K562 (cell line): ENCODE results near the gene PIK3AP1. TPM values are rescaled to one million over a fixed set of nuclear protein-coding genes. Genes with fewer than 3 reads are reported as not detected.
A peak's percentile ranks its signal among the peaks of the same experiment; 100 is the strongest.

Experiments used
- ATAC-seq: fragments of 200-7000 bp; cut with Tn5 transposase; 3 replicates; pipeline ENCODE4 v1.9.1; 2020; ENCODE audit warnings: moderate library complexity
- BruUV-seq: library from RNA; stranded (reverse); fragments of 400-500 nt; replicated peaks from 2 replicates; lab custom pipeline; 2021; lab: Mats Ljungman, UMichigan
- CTCF ChIA-PET: fragments of 300-600 bp; formaldehyde crosslinking; extraction: SDS; loops from one replicate; lab custom pipeline; 2021; ENCODE audit warnings: low intra/inter-chr PET ratio; lab: Yijun Ruan, JAX
- POLR2A ChIA-PET: fragments of 300-600, 350-650 bp; sonication (Branson Sonifier 250); formaldehyde crosslinking; extraction: SDS; loops from one replicate; lab custom pipeline; 2021; ENCODE audit warnings: antibody characterized with exemption, inconsistent platforms; lab: Yijun Ruan, JAX
- DNase-seq, 4 experiments: peaks; one replicate each; pipeline versions ENCODE4 v3.0.0 to v3.0.0-alpha.2; 2011 to 2018; ENCODE audit warnings: low spot score in 3 of 4, mixed read lengths in 3 of 4; ENCODE audit errors: extremely low read depth in 1 of 4
- FAIRE-seq: peaks from 2 replicates; lab custom pipeline; 2011; peaks lifted over from hg19 to GRCh38; lab: Jason Lieb, UNC
- H2AFZ ChIP-seq: 2 replicates; pipeline ENCODE4 v1.6.0; 2011; ENCODE audit warnings: low read depth, low read length, control low read depth, inconsistent platforms
- H3K27ac ChIP-seq: fragments of 200-600 bp; 3 replicates; pipeline ENCODE4 v1.8.0; 2011; ENCODE audit warnings: low read depth, mild to moderate bottlenecking, control low read depth, inconsistent platforms, low read length, moderate library complexity, mixed read lengths; ENCODE audit errors: extremely low read depth
- H3K27me3 ChIP-seq, 2 experiments: fragments of 300-600 bp in 1 of 2; 2 replicates in 1 of 2; 3 replicates in 1 of 2; pipeline versions ENCODE4 v1.6.0 to v1.8.0; 2011; ENCODE audit warnings: inconsistent platforms in 2 of 2, low read length in 2 of 2, mild to moderate bottlenecking in 1 of 2, mixed read lengths in 1 of 2, moderate library complexity in 1 of 2; ENCODE audit not compliant: control insufficient read depth in 2 of 2, insufficient read depth in 2 of 2
- H3K36me3 ChIP-seq: fragments of 300-600 bp; 3 replicates; pipeline ENCODE4 v1.8.0; 2011; ENCODE audit warnings: mild to moderate bottlenecking, low read length, inconsistent platforms; ENCODE audit not compliant: control insufficient read depth, insufficient read depth
- H3K4me1 ChIP-seq, 2 experiments: fragments of 200-600 bp in 1 of 2; replicated peaks in 1 of 2; 2 replicates in 1 of 2; 3 replicates in 1 of 2; pipeline versions ENCODE4 v1.5.1 to v1.8.0; 2011; ENCODE audit warnings: inconsistent platforms in 2 of 2, low read length in 2 of 2, mild to moderate bottlenecking in 1 of 2, mixed read lengths in 1 of 2, moderate library complexity in 1 of 2; ENCODE audit not compliant: control insufficient read depth in 2 of 2, insufficient read depth in 2 of 2
- H3K4me2 ChIP-seq: 2 replicates; pipeline ENCODE4 v1.6.1; 2011; ENCODE audit warnings: low read length, control low read depth, inconsistent platforms, mixed read lengths; ENCODE audit not compliant: insufficient read depth
- H3K4me3 ChIP-seq: fragments of 200-600 bp; sonication (generic), shearing (Covaris generic); 2 replicates; pipeline ENCODE4 v1.5.1; 2016; ENCODE audit warnings: control low read depth, inconsistent platforms
- H3K79me2 ChIP-seq: fragments of 200-600 bp; 3 replicates; pipeline ENCODE4 v1.8.0; 2011; ENCODE audit warnings: low read length, inconsistent platforms; ENCODE audit not compliant: control insufficient read depth, insufficient read depth
- H3K9ac ChIP-seq, 2 experiments: 2 replicates each; pipeline versions ENCODE4 v1.6.0 to v1.6.1; 2011; ENCODE audit warnings: low read depth in 2 of 2, low read length in 2 of 2, control low read depth in 1 of 2, inconsistent platforms in 1 of 2, mild to moderate bottlenecking in 1 of 2, mixed read lengths in 1 of 2; ENCODE audit not compliant: insufficient read depth in 1 of 2
- H3K9me1 ChIP-seq: one replicate; pipeline ENCODE4 v1.6.0; 2011; ENCODE audit warnings: inconsistent platforms, mild to moderate bottlenecking, low read length, moderate library complexity; ENCODE audit not compliant: control insufficient read depth, insufficient read depth
- H3K9me3 ChIP-seq: replicated peaks from 2 replicates; pipeline ENCODE4 v1.5.1; 2011; ENCODE audit warnings: low read depth, low read length, inconsistent platforms; ENCODE audit not compliant: control insufficient read depth, insufficient read depth
- H4K20me1 ChIP-seq: replicated peaks from 2 replicates; pipeline ENCODE4 v1.6.1; 2011; ENCODE audit warnings: low read length, inconsistent platforms, mixed read lengths; ENCODE audit not compliant: control insufficient read depth, insufficient read depth
- CUX1 ChIP-seq: fragments of 200-800 bp; sonication (Bioruptor generic); IDR thresholded peaks from 2 replicates; pipeline ENCODE4 v1.6.1; 2016; ENCODE audit warnings: missing genetic modification characterization, missing compliant biosample characterization
- FOXJ2 ChIP-seq: fragments of 200-800 bp; sonication (Bioruptor generic); IDR thresholded peaks from 2 replicates; pipeline ENCODE4 v1.6.1; 2016; ENCODE audit warnings: missing genetic modification characterization, missing compliant biosample characterization
- GMEB1 ChIP-seq: fragments of 250-450 bp; sonication (Bioruptor Pico); IDR thresholded peaks from 2 replicates; pipeline ENCODE4 v1.4.0; 2020; ENCODE audit warnings: mild to moderate bottlenecking
- PATZ1 ChIP-seq: fragments of 250-450 bp; sonication (Bioruptor Pico); IDR thresholded peaks from 2 replicates; pipeline ENCODE4 v1.5.0; 2020; ENCODE audit warnings: mild to moderate bottlenecking, borderline replicate concordance
- STAG1 ChIP-seq: sonication (generic); formaldehyde crosslinking; IDR thresholded peaks from 2 replicates; pipeline ENCODE4 v1.5.0; 2020; ENCODE audit warnings: missing genetic modification reagents, borderline replicate concordance
- ZBTB33 ChIP-seq: sonication (generic); formaldehyde crosslinking; IDR thresholded peaks from 2 replicates; pipeline ENCODE4 v1.8.1; 2023; ENCODE audit warnings: mild to moderate bottlenecking, missing genetic modification reagents
- ZHX1 ChIP-seq: fragments of 150-350 bp; conservative IDR thresholded peaks from 2 replicates; pipeline ENCODE4 v1.6.1; 2014; ENCODE audit warnings: low read length
- WGBS: fragments of 100-300 bp; shearing (Covaris generic); methylation state at CpG from one replicate; pipeline ENCODE4 v1.1.6; 2016; ENCODE audit warnings: low coverage, mixed read lengths; ENCODE audit not compliant: insufficient coverage; ENCODE audit errors: missing lambda C conversion rate; 5-methylcytosine and 5-hydroxymethylcytosine counted together
- in situ Hi-C: fragments of 300-500 bp; cut with MboI; formaldehyde crosslinking; loops from 4 replicates; pipeline ENCODE4 v1.15.0; 2018; ENCODE audit warnings: inconsistent platforms, mixed read lengths
- intact Hi-C: fragments of 100-400 bp; cut with micrococcal nuclease; formaldehyde crosslinking; loops from 2 replicates; pipeline ENCODE4 v1.14.2; 2022
- polyA plus RNA-seq, 8 experiments: library from polyadenylated mRNA; depleted of rRNA in 4 of 8; stranded (reverse) in 5 of 8; unstranded in 3 of 8; fragments of >200 nt; fragmentation: Nextera tagmentation in 2 of 8; fragmentation: Illumina TruSeq in 1 of 8; extraction: Ambion mirVana in 2 of 8; extraction: Trizol in 1 of 8; gene quantifications; 2 replicates each; pipeline versions ENCODE4 v1.2.1 to v1.2.3, GENCODE V29; 2011 to 2014; ENCODE audit warnings: inconsistent platforms in 1 of 8, missing spikeins in 1 of 8
- total RNA-seq, 7 experiments: library from RNA; depleted of rRNA in 6 of 7; stranded (reverse); fragments of >200 nt in 6 of 7; fragmentation: Illumina TruSeq in 2 of 7; extraction: Trizol in 2 of 7; gene quantifications; 2 replicates each; pipeline versions ENCODE4 v1.2.1 to v1.2.3, GENCODE V29; 2011 to 2021; ENCODE audit warnings: low replicate concordance in 1 of 7

Gene PIK3AP1
- total and polyA plus RNA-seq, 9 of the 15 experiments (the other 6 are each of a cell fraction or from before 2014, with no cell fraction given) = 0.20 to 2.4 (median 1.4) TPM

GRCh38 chr10:96753956-96754355, 33.6 kb upstream of the PIK3AP1 start:
- Histone ChIP-seq H3K27me3 (no peaks in the 10 kb centered on the region), H3K4me3 (no peak overlapping the region), H2AFZ (peak overlapping the region; percentile 51; the same call in 1 of the 2 replicates), H3K4me2 (no peak overlapping the region), H3K9me1 (no peaks in the 10 kb centered on the region), H3K4me1 (peaks cover 0 to under 1% of the 10 kb centered on the region in 2 experiments; a peak in 1 of 5 replicates), H3K79me2 (no peaks in the 10 kb centered on the region), H3K36me3 (no peaks in the 10 kb centered on the region), H3K27ac (no peak overlapping the region), H4K20me1 (no peaks in the 10 kb centered on the region), H3K9me3 (no peaks in the 10 kb centered on the region), H3K9ac (no peak overlapping the region)
- intact Hi-C loops (no loop called here), in situ Hi-C loops (no loop called here)
- ChIA-PET CTCF (no interaction called here), POLR2A (no interaction called here)
- ATAC-seq (no peak), DNase-seq (no peak), FAIRE-seq (no peak)
- BruUV-seq = no TSS peak
- 0% methylated on average over 1 of the region's 1 CpG for WGBS
- TF ChIP-seq STAG1 (CRISPR knock-in tag) = no peak
- no peak for TF ChIP-seq ZHX1
- no peak for TF ChIP-seq ZBTB33
- no peak for TF ChIP-seq PATZ1 (CRISPR knock-in tag)
- TF ChIP-seq FOXJ2 = no peak
- no peak for TF ChIP-seq GMEB1 (CRISPR knock-in tag)
- TF ChIP-seq CUX1 (CRISPR knock-in tag) = no peak
